Uterus (tissue), 2 donors: ENCODE data around the gene NME2.

ENCODE experiments used
- POLR2A ChIP-seq, 2 donors: fragments of 450-650 bp; IDR thresholded peaks; one replicate each; pipeline ENCODE4 v1.6.1; 2016; ENCODE audit warnings: antibody characterized with exemption in 2 of 2, mild to moderate bottlenecking in 1 of 2, moderate library complexity in 1 of 2
- TF ChIP-seq, protein P1 (sequence below), 4 experiments: fragments of 200-600 bp in 2 of 4; fragments of 450-650 bp in 2 of 4; sonication (generic) in 2 of 4; IDR thresholded peaks; one replicate each; pipeline ENCODE4 v1.5.1; 2016 to 2019; ENCODE audit warnings: antibody characterized with exemption in 4 of 4, mild to moderate bottlenecking in 2 of 4, moderate library complexity in 1 of 4

DNA sequence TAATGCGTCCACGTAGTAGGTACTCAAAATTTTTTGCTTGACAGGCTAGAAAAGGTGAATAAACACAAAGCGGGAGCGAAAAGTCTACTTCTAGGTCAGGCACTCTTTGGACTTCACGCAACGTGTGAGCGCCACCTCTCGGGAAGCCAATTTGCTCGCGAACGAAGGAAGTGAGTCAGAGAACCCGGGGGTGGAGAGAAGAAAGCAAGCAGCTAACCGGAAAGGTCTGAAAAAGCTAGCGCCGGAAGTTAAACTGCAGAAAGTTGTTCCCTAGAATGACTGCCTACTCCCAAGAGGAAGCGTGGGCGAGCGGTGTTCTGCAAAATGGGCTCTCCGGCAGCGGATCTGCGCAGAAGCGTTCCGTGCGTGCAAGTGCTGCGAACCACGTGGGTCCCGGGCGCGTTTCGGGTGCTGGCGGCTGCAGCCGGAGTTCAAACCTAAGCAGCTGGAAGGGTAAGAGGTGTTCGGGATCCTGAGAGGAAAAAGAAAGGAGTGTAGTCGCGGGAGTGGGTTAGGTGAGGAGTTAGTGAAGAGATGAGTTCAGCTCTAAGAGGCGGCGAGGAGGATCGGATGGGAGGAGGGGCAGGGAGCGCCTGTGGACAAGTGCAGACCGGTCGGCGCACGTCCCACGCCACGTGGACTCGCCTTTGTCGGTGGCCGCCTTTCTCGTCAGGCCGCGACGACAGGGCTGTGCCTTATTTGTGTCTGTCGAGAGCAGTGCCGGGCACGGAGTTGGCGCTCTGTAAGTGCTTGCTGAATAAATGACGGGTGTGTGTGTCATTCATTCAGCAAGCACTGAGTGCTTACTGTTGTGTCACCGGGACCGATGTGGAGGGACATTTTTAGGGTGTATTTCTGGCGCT is 12.8 kb upstream of the NME2 start, which contains the start of gene NME1:
- TF ChIP-seq, protein P1, sequence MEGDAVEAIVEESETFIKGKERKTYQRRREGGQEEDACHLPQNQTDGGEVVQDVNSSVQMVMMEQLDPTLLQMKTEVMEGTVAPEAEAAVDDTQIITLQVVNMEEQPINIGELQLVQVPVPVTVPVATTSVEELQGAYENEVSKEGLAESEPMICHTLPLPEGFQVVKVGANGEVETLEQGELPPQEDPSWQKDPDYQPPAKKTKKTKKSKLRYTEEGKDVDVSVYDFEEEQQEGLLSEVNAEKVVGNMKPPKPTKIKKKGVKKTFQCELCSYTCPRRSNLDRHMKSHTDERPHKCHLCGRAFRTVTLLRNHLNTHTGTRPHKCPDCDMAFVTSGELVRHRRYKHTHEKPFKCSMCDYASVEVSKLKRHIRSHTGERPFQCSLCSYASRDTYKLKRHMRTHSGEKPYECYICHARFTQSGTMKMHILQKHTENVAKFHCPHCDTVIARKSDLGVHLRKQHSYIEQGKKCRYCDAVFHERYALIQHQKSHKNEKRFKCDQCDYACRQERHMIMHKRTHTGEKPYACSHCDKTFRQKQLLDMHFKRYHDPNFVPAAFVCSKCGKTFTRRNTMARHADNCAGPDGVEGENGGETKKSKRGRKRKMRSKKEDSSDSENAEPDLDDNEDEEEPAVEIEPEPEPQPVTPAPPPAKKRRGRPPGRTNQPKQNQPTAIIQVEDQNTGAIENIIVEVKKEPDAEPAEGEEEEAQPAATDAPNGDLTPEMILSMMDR (IDR thresholded peaks at IDR 0.05): peak; percentile 79 to 86 (median 82)
- TF ChIP-seq POLR2A (IDR thresholded peaks at IDR 0.05): peak; percentile 39 to 66
